ENCODE results near the gene DNAH5. TPM values are rescaled to one million over a fixed set of nuclear protein-coding genes. Genes with fewer than 3 reads are reported as not detected.

Gene DNAH5
- total and polyA plus RNA-seq, 2 of the 8 experiments (the other 6 are each of a cell fraction or from before 2014, with no cell fraction given): 0.30 to 0.73 TPM

DNA sequence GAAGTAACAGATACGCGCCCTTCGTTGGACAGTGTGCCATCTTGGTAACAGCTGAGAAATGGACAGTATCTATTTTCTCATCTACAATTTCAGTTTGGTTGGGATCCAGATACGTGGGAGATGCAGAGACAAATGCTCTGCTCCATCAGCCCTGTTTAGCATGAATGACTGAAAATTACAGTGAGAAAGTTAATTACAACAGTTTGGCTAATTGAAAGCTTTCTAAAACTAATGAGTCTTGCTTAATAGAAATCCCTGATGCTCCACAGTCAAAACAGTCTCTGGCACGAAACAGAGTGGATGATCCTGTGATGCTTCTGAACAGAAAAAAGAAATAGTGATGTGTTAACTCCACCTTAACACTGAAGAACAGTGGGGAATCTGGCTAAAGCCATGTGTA is 140.2 kb downstream of the DNAH5 start:
- Histone ChIP-seq H4K20me1 (replicated peaks in 1 of 2; ENCODE audit: control insufficient read depth in 1 of 2, insufficient read depth in 2 of 2, low read length in 2 of 2) (no peaks in the 10 kb centered on the region), H3K4me3 (ENCODE audit: extremely low read depth in 1 of 4, insufficient read depth in 2 of 4, low read depth in 3 of 4, low read length in 4 of 4) (no peak overlapping the region), H3K56ac (replicated peaks; ENCODE audit: insufficient read length, low read depth, low read length) (no peak overlapping the region), H2AFZ (ENCODE audit: low read length) (no peak overlapping the region), H2BK120ac (replicated peaks; ENCODE audit: low read depth, low read length) (no peak overlapping the region), H3K4me2 (ENCODE audit: insufficient read depth in 1 of 2, low read depth in 2 of 2, low read length in 2 of 2) (no peak overlapping the region), H3K36me3 (ENCODE audit: control insufficient read depth in 2 of 4, insufficient read depth in 4 of 4, low read length in 3 of 4) (no peaks in the 10 kb centered on the region; a peak in 1 of 8 replicates), H2BK20ac (ENCODE audit: low read length) (no peak overlapping the region), H3K14ac (ENCODE audit: insufficient read length) (no peak overlapping the region), H3K27me3 (replicated peaks in 1 of 4; ENCODE audit: control insufficient read depth in 3 of 4, extremely low read depth in 1 of 4, insufficient read depth in 3 of 4, low read length in 3 of 4) (no peaks in the 10 kb centered on the region), H4K5ac (ENCODE audit: insufficient read length, low read depth, low read length) (no peak overlapping the region), H3K4me1 (replicated peaks in 1 of 4; ENCODE audit: control insufficient read depth in 3 of 4, insufficient read depth in 4 of 4, low read length in 3 of 4) (no peaks in the 10 kb centered on the region), H3K23me2 (ENCODE audit: low read depth, low read length) (no peaks in the 10 kb centered on the region), H2BK15ac (ENCODE audit: low read length) (no peak overlapping the region), H3K18ac (ENCODE audit: extremely low read depth, low read length) (no peak overlapping the region), H2BK12ac (ENCODE audit: low read depth, low read length) (no peak overlapping the region), H3K9me3 (ENCODE audit: insufficient read depth in 2 of 2, low read depth in 1 of 2, low read length in 1 of 2) (peaks cover 4 to 5% of the 10 kb centered on the region in 2 experiments; a peak in 1 of 4 replicates), H2BK5ac (ENCODE audit: low read depth, low read length) (no peak overlapping the region), H4K8ac (ENCODE audit: extremely low read depth, insufficient read depth, low read length) (no peak overlapping the region), H3K9ac (replicated peaks in 1 of 4; ENCODE audit: extremely low read depth in 1 of 4, low read depth in 3 of 4, low read length in 3 of 4) (no peak overlapping the region), H3K79me2 (ENCODE audit: control insufficient read depth in 1 of 2, insufficient read depth in 2 of 2, low read length in 2 of 2) (no peaks in the 10 kb centered on the region), H2AK5ac (ENCODE audit: low read depth, low read length) (no peak overlapping the region), H3K27ac (ENCODE audit: low read depth, low read length) (no peak overlapping the region), H3K4ac (replicated peaks; ENCODE audit: insufficient read length, low read depth, low read length) (no peak overlapping the region), H3K23ac (ENCODE audit: insufficient read length) (no peak overlapping the region), H4K91ac (replicated peaks; ENCODE audit: insufficient read length, low read length) (no peak overlapping the region), H3K79me1 (ENCODE audit: low read depth, low read length) (no peaks in the 10 kb centered on the region)
- TF ChIP-seq KDM1A (IDR thresholded peaks at IDR 0.05; ENCODE audit: borderline replicate concordance, low read length): no peak
- TF ChIP-seq EP300 (IDR thresholded peaks at IDR 0.05; ENCODE audit: borderline replicate concordance in 1 of 2, low read depth in 2 of 2, low read length in 2 of 2): no peak
- TF ChIP-seq SAP30 (IDR thresholded peaks at IDR 0.05; ENCODE audit: insufficient read depth, insufficient replicate concordance, low read length): no peak
- TF ChIP-seq SP1 (IDR thresholded peaks at IDR 0.05; ENCODE audit: low read depth, low read length): no peak
- no peak for TF ChIP-seq CHD1 (IDR thresholded peaks at IDR 0.05; ENCODE audit: low read depth, low read length)
- no peak for TF ChIP-seq RFX5 (IDR thresholded peaks at IDR 0.05; ENCODE audit: borderline replicate concordance, low read depth, low read length)
- TF ChIP-seq GTF2F1 (IDR thresholded peaks at IDR 0.05; ENCODE audit: borderline replicate concordance, low read depth, low read length): no peak
- POLR2A ChIA-PET (ENCODE audit: partially characterized antibody): no interaction called here
- CTCF ChIA-PET (ENCODE audit: partially characterized antibody): no interaction called here
- 92% methylated on average over 5 of the region's 5 CpGs; no CpG with 5 or more reads in 1 of the 2 experiments for WGBS, 2 experiments (ENCODE audit: extremely low coverage in 1 of 2, insufficient coverage in 1 of 2, insufficient read length in 1 of 2, insufficient replicate concordance in 2 of 2, low coverage in 1 of 2, low lambda C conversion rate in 2 of 2, missing lambda C conversion rate in 1 of 2)
- DNase-seq (ENCODE audit: low read depth in 1 of 2, low spot score in 2 of 2) (no peak), FAIRE-seq (no peak)

All from H1 (cell line).